NCI-H226 (cell line): ENCODE results near the gene MB.
"Not testable (repeated sequence)": the region's sequence is repeated elsewhere in the genome, so short reads cannot be mapped to it uniquely, and the experiment has no call there.

Experiments used
- DNase-seq: peaks from one replicate; pipeline ENCODE4 v3.0.0-alpha.2; 2015

The MB gene

DNA sequence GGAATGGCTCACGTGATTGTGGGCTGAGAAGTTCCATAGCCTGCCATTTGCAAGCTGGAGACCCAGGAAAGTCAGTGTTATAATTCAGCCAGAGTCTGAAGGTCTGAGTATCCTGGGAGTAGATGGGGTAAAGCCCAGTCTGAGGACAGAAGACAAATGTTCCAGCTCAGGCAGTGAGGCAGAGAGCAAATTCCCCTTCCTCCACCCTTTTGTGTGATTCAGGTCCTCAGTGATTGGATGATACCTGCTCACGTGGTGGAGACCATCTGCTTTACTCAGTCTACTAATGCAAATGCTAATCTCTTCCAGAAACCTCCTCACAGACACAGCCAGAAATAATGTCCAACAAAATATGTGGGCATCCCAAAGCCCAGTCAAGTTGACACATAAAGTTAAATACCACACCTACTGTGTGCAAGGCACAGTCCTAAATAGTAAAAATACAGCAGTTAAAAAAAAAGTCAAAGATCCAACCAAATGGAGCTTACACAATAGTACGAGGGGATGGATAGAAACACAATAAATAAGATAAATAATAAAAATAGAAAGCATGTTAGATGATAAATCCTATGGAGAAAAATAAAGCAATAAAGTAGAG is 17.9 kb upstream of the MB start:
- DNase-seq, result no peak

DNA sequence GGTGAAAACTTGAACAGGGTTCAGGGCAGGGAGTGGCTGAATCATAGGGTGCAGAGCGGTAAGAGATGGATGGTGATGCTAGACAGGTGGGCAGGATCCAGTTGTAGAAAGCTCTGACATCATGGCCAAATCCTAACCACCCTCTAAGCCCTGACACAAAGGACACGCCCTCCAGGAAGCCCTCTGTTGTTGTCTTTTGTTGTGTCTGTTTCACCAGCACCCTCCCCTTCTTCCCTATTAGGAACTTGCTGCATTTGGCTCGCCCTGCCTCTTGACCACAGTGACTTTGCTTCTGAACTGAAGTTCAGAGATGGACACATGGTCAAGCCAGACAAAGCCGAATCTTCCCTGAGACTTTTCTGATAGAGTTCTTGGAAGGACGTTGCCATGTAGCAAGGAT is 16.9 kb upstream of the MB start:
- DNase-seq, result no peak

DNA sequence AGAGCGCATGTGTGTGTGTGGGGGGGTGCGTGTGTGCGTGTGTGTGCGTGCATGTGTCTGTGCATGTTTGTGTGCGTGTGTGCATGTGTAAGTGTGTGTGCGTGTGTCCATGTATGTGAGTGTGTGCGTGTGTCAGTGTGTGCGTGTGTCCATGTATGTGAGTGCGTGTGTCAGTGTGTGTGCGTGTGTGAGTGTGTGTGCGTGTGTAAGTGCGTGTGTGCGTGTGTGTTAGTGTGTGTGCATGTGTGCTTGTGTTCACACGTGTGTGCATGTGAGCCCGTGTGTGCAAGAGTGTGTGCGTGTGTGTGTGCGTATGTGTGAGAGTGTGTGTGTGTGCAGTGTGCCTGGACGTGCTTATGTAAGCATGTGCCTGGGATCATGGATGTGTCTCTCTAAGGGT is 16.4 kb upstream of the MB start:
- DNase-seq, result no peak

DNA sequence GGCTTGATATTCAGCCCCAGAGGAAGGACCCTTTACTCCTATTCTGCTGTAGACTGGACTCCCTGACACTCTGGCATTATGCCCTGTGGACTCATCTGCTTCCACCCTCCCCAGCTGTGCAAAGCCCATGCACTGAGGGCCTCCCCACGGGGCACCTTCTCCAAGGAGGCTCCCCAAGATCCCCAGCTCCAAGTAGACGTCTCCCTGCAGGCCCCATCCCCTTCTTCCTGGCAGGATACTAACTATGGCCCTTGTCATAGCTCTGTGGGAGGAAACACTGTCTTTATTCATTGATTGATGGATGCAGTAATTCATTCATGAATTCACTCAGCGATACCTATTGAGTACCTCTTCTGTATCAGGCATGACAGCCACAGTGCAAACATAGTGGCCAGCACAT is 15.8 kb upstream of the MB start:
- no peak for DNase-seq

DNA sequence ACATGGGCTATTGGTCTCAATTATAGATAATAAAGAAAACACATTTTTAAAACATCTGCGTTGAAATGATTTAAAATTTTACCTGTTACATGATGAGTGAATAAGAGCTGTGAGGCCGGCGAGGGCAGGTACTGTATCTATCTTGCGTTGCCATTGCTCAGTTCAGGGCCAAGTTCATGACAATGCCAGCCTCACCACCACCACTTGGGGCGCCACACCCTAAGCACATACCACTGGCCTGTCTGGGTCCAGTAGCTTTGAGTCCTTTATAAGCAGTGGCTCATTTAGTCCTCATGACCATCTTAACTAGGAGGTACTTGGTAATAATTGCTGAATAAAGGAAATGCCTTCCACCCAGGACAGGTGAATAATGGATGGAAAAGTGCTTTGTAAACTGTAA is 14.5 kb upstream of the MB start:
- no peak for DNase-seq

DNA sequence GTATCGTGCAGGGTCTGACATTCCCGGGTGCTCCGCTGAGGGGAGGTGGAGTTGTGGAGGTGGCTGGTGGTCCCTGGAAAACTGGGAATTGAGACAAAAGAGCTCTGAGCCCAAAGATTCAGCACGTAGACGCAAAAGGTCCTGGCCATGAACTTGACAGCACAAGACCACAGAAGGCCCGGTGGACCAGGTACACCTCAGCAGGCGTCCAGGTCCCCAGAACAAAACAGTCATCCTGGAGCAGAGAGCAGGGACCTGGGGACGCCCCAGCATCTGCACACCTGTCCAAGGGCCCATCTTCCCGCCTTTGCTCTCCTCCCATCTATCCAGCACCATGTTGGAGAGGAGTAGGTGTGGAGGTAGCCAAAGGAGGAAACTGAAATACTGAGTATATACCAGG is 13.8 kb upstream of the MB start:
- DNase-seq, result no peak

DNA sequence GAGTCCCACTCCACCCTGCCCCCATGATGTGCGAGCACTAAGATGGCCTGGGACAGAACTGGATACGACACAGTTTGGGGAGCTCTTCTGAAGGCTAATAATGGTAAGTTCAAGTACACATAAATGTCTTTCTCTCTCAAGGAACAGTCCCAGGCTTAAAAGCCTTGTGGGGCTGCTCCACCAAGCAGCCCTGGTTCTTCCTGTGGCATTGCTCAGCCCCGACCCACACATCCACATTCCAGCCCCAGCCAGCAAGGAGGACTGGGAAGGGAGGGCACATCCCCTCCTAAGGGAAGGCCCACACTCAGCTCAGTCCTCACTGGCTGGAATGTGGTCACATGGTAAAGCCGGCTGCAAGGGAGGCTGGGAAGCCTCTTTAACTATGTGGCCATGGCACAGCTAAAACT is 13.3 kb upstream of the MB start:
- peak; percentile 72 for DNase-seq

DNA sequence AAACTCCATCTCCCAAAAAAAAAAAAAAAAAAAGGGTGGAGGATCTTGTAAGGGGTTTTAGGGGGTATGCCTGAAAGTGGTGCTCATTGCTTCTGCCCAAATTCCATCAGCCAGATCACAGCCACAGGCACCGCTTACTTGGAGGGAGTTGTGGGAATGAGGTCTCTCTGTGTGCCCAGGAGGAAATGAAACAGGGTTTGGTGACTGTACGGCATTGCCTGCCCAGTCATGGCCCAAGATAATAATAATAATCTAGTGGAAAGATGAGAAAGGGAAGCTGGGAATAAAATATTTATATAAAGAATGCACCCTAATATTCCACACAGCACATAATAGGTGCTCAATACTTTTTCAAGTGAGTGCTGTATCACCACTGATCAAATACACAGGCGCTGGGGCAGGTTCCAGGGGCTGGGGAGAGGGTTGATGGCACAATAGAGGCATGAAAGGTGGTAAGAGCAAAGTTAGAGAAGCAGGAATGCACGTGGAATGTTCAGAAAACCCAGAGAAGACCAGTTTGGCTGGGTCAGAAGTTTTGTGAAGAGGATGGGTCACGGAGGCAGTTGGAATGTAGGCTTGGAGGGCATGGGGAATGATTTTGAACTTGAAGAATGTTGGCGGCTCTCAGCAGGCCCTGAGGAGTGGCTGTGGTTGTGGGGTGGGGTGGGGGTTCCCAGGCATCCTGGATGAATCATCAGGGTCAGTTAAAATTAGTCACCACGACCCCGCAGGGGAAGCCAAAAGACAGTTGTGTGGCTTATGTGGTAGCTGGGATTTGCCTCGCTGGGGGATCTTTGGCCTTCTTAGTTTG is 12.5 kb upstream of the MB start:
- peak; percentile 90 for DNase-seq

DNA sequence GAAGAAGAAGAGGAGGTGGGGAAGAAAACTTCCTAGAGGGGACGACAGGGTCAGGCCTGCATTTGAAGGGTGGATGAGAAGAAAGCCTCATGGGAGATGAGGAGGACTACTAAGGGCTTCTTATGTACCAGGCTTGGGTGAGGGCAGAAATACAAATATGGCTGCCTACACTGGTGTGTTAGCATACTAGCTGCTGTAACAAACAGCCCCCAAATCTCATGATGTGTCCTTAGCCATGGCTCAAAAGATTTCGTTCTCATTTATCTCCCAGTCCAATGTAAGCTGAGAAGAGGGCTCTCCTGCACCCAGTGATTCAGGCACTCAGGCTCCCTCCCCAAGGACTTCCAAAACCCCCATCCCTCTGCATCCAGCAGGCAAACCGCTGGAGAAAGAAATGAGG is 11.6 kb upstream of the MB start:
- DNase-seq, result no peak

DNA sequence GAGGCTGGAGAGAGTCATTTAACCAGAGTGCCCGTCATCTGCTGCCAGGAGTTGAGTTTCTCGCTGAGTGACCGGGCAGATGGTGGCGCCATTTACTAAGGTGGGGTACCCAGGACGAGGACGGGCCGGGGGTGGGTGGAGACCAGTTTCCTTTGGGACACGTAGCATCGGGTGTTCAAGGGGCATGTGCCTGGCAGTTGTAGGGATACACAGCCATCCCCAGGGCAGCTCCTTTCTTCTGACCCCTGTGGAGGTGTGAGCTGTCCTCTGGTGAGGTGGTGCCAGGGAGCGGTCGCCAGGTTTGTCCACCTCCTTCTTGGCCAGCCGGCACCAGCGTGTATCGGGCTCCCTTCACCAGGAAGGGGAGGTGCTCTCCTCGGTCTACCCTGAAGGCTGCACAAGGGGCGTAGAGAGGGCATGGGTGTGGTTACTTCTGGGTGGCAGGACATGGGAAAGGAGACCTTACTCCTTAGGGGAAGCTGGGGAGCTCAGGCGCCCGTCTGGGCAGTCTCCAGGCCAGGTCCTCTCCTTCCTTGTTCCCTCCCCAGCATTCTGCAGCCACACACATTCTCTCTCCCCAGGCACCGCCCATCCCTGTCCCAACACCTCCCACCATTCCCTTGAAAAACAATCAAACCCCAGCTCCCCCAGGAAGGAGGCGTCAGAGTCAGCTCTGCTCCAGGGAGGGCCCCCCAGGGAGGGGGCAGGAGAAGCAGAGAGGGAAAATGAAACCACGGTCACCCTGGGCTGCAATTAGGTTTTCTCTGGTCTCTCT is 10.3 kb upstream of the MB start:
- DNase-seq, result peak; percentile 86

DNA sequence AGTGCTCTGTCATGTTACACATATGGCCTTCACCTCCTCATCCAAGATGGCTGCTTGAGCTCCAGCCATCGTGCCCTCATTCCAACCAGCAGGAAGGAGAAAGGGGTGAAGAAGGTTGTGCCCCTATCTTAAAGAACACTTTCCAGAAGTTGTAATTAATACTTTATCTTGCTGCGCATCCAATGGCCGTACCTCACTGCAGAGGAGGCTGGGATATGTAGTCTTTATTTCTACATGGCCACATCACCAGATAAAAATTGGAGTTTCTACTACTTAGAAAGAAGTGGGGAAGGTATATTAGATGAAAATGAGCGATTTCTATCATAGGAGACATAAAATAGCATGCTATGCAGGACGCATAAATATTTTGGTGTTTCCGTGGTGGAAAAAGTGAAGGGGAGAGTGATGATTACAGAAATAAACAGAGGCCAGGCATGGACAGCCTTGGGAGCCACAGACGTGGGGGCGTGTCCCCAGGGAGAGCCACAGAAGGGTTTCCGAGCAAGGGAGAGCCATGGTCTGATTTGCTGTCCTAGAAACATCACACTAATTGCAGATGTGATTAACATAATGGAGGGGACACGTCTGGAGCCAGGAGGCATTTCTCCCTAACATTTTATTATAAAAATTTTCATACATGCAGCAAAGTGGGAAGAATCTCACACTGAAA is 8.8 kb upstream of the MB start:
- DNase-seq, result no peak

DNA sequence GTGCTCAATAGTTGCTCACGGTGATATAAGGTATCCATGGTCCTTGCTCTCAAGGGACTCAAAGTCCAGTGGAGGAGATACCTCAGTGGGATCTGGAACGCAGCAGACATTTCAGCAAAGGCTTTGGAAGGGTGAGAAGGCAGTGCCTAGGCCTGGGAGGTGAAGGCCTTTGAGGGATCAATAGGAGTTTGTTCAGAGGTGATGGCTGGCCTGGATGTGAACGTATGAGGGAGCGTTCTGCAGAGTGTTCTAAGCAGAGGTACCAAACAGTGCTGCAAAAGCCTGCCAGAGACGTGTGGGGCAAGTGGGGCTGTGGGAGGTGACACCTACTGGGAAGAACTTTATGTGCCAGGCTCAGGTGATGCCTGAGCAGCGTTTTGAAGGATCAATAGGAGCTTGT is 7.4 kb upstream of the MB start:
- no peak for DNase-seq

DNA sequence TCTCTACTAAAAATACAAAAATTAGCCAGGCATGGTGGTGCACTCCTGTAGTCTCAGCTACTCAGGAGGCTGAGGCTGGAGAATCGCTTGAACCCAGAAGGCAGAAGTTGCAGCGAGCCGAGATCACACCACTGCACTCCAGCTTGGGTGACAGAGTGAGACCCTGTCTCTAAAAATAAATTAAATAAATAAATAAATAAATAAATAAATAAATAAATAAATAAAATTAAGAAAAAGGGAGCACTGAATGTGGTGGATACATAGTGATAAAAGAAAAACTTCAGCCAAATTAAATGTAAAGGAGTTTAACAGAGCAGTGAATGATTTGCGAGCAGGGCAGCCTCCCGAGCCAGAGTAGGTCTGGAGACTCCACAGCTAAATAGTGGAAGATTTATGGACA is 6.8 kb upstream of the MB start:
- DNase-seq, result not testable (repeated sequence)

DNA sequence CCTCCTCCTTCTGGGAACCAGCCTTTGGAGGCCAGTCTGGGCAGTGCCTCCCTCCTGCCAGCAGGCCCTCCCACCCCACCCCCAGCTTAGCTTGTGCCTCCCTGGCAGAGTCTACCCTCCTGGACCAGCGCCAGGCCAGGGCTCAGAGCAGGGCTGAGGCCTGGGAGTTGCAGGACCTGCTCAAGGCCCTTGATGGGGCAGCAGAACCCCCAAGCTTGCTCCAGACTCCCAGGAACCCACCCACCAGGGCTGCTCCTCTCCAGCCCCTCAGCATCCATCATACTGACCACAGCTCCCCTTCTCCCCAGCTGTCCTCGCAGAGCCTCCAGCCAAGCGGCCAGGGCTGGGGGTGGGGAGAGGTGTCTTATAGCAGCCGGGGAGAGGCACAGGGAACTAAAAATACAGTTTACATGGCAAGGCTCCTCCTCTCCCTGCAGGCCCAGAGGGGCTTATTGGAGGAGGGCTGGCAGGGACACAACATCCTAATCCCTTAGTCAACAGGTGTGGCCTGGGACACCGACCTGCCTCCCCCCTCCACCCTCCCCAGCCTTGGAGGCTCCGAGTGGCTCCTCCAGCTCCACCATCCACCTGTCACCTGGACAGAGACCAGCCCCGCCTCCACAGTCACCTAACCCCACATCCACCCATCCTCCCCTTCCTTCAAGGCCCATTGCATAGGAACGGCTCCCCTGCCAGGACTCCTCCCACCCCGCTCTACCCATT is 5.2 kb upstream of the MB start:
- DNase-seq, result no peak

DNA sequence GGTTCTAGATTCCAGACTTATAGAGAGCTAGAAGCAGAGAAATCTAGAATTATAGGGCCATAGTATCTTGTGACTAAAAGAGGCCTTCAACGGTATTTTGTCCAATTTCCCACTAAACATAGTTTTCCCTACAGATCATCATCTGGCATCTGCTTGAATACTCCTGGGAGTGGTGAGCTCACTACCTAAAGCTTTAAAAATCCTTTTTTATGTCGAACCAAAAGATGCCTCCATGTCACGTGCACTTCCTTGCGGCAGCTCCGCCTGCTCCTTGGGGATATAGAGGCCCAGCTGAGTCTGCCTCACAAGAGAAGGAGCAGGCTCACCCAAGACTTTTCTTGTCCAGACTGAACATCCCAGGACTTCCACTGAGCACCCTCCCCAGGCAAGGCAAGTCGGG is 4.3 kb upstream of the MB start:
- no peak for DNase-seq

DNA sequence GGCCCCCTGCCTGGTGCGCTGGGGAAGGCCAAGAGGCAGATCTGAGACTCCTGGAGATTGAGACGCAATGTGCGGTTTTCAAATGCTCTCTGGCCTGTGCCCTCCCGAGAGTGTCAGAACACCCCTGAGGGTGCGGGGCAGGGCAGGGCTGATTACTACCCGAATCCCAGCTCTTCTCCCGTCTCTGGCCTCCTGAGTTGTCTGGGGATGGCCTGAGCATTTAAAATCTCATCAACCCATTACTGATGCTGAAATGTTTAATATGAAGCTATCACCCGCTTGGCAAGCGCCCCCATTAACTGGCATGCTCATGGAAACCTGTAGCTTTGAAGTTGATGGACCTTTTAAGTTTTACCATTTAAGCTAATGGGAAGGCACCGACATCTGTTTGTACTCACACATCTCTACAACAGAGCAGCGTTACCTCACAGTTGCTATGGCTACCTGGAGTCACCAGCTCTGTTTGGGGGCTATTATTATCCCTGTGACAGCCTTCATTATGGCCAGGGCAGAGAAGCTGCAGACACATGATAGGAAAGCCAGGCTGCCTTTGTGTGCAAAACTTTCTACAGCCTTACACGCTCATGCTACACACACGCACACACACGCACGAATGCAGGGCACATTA is 3.6 kb upstream of the MB start:
- no peak for DNase-seq

DNA sequence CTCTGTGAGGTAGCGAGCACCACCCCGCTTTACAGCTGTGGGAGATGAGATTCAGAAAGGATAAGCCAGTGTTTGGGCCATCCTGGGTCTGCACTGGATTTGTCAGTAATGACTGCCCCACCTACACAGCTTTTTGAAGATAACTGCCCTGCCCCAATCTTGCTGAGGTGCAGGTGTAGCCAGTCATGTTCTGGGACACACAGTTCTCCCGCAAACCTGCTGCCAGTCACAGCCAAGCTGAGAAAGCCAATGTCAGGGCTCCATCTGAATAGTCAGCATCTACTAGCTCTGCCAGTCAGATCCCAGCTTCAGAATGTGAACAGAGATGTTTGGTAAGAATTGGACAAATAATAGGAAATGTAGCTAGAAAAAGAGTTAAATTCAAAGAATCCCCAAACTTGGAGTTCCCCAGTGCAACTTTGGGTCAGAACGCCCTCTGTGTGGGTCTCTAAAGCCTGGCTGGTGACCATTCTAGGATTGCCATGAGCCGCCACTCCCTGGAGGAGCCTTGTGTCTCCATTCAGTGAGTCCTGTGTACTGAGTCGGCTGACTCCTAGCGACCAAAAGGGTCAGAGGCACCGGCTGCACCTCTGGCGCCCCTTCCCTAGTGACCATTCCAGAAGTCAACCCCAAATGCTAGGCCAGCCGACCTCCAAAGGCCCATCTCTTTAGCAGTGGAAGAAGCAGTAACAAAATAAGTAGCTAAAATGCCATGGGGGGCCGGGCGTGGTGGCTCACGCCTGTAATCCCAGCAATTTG is 2.4 kb upstream of the MB start:
- DNase-seq, result no peak

DNA sequence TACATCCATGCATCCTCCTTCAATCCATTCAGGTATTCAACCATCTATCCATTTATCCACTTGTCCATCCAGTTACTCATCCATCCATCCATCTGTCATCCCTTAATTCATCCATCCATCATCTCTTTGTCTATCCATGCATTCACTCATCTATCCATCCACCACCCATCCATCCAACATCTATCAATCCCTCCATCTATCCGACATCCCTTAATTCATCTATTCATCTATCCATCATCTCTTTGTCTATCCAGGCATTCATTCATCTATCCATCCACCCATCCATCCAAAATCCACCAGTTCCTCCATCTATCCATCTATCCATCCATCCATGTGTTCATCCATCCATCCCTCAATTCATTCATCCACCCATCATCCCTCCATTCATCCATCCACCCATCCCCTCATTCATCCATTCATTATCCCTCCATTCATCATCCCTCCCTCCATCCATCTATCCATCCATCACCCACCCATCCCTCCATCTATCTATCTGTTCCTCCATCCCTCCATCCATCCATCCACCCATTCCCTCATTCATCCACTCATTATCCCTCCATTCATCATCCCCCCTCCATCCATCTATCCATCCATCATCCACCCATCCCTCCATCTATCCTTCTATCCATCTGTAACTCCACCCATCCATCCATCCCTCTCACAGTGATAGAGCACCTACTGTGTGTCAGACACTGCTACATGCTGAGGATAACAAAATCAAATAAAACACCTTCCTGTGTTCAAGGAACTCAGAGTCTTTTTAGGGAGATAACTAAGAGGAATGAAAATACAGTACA is 1.5 kb upstream of the MB start:
- DNase-seq, result no peak

DNA sequence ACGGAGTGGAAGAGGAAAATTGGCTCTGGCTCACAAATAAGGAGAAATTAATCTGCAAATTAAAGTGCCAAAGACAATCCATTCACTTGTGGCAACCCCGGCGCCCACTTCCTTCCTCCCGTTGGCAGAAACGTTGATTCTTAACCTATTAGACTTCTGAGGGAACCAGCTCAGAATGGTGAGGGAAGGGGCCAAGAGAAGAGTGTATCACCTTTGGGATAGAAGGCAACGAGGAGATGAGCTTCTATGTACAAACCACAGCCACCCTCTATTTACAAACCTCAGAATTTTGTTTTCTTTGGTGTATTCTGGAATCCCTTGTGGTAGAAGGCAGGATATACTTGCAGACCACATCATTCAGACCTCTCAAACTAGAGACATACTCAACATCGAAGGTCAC is 1.1 kb downstream of the MB start:
- DNase-seq, result no peak

DNA sequence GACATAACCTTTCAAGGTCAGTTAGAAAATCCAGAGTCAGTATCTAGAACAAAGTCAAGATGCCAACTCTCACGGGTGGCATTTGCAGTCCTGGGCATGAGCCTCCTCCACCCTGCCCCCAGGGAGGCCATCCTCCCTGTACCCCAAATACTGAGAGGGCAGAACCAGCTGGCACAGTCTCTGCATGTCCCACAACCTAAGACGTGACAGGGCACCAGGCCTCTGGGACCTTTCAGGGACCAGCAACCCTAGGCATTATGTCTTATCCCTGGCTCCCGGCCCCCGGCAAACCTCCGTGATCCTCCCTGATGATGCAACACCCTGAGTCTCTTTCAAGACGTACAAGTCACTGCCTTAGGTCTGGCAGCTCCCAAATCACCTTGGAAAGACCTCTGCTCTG is 2.0 kb downstream of the MB start:
- DNase-seq, result no peak

DNA sequence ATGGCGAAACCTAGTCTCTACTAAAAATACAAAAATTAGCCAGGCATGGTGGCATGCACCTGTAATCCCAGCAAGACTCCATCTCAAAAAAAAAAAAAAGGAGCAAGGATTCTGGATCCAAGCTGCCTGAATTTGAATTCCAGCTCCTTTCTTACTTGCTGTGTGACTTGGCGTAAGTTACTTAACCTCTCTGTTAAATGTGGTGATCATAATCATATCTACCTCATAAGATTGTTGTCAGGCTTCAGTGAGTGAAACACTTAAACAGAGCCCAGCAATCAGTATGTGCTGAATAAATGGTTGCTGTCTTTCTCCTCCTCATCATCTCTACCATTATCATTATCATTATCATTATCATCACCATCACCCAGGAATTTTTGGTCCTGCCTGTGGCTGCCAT is 2.7 kb downstream of the MB start:
- DNase-seq, result no peak
